Thymus (tissue), 11 donors: Measurements from ENCODE around the gene ZRANB1. TPM values are rescaled to one million over a fixed set of nuclear protein-coding genes. Genes with fewer than 3 reads are reported as not detected.

Experiments used
- DNase-seq, 9 donors: peaks; one replicate each; pipeline ENCODE4 v3.0.0-alpha.2; 2013; ENCODE audit warnings: low spot score in 9 of 9, low read depth in 6 of 9, missing footprints in 1 of 9
- H3K27ac ChIP-seq, 2 donors: one replicate each; pipeline ENCODE4 v1.5.1; 2013; ENCODE audit warnings: control low read depth in 1 of 2, low read depth in 1 of 2, low read length in 1 of 2, mild to moderate bottlenecking in 1 of 2, moderate library complexity in 1 of 2
- H3K27me3 ChIP-seq, 2 donors: one replicate each; pipeline ENCODE4 v1.5.1; 2013; ENCODE audit warnings: low read length in 1 of 2; ENCODE audit not compliant: control insufficient read depth in 2 of 2, insufficient read depth in 1 of 2
- H3K36me3 ChIP-seq, 2 donors: one replicate each; pipeline ENCODE4 v1.5.1; 2013; ENCODE audit warnings: low read length in 1 of 2, mild to moderate bottlenecking in 1 of 2, moderate library complexity in 1 of 2; ENCODE audit not compliant: control insufficient read depth in 2 of 2, insufficient read depth in 2 of 2
- H3K4me1 ChIP-seq, 2 donors: one replicate each; pipeline ENCODE4 v1.5.1; 2013; ENCODE audit warnings: low read length in 2 of 2; ENCODE audit not compliant: control insufficient read depth in 2 of 2, insufficient read depth in 2 of 2
- H3K4me3 ChIP-seq, 2 donors: one replicate each; pipeline ENCODE4 v1.5.1; 2013; ENCODE audit warnings: low read length in 2 of 2, control low read depth in 1 of 2, mild to moderate bottlenecking in 1 of 2
- H3K9me3 ChIP-seq, 2 donors: one replicate each; pipeline ENCODE4 v1.5.1; 2013; ENCODE audit warnings: low read length in 1 of 2, mild to moderate bottlenecking in 1 of 2; ENCODE audit not compliant: control insufficient read depth in 2 of 2, insufficient read depth in 1 of 2
- WGBS: extraction: QIAGEN DNeasy Blood & Tissue Kit; methylation state at CpG from one replicate; pipeline ENCODE4 v1.1.7; 2013; 5-methylcytosine and 5-hydroxymethylcytosine counted together
- polyA plus RNA-seq: library from polyadenylated mRNA; stranded (reverse); fragments of 200-250 nt; gene quantifications from one replicate; pipeline ENCODE4 v1.2.3, GENCODE V29; 2013
- total RNA-seq: library from RNA; stranded (reverse); fragments of 120-200 nt; gene quantifications from one replicate; pipeline ENCODE4 v1.2.4, GENCODE V29; 2013
- donor health status: healthy.

ZRANB1 gene
- total and polyA plus RNA-seq, 2 donors = 16.0 to 17.5 TPM

DNA sequence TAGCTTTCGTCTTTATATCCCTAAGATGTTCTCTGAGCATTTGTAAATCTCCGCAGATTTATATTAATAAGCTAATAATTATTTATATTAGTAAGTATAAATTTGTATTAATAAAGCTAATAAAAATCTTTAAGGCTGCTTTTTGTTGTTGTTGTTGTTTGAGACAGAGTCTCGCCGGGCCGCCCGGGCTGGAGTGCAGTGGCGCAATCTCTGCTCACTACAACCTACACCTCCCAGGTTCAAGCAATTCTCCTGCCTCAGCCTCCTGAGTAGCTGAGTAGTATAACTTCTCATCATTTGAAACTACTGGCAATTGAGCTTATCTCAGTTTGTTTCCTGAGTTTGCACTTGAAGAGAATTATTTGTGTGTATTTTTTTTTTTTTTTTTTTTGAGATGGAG lies 5.1 kb upstream of the ZRANB1 start:
- Histone ChIP-seq H3K27me3 (no peaks in the 10 kb centered on the region), H3K27ac (no peak overlapping the region), H3K36me3 (no peaks in the 10 kb centered on the region), H3K9me3 (no peaks in the 10 kb centered on the region), H3K4me1 (peaks cover 0 to 2% of the 10 kb centered on the region in 2 donors), H3K4me3 (no peak overlapping the region)
- 98% methylated on average over 7 of the region's 7 CpGs for WGBS
- no peak for DNase-seq

GRCh38 chr10:124939290-124939689 lies 2.6 kb upstream of the ZRANB1 start:
- no peak for DNase-seq
- Histone ChIP-seq H3K27me3 (no peaks in the 10 kb centered on the region), H3K36me3 (peaks cover 0 to 9% of the 10 kb centered on the region in 2 donors), H3K4me1 (peaks cover 0 to 2% of the 10 kb centered on the region in 2 donors), H3K4me3 (no peak overlapping the region), H3K9me3 (no peaks in the 10 kb centered on the region), H3K27ac (no peak overlapping the region)
- WGBS = 96% methylated on average over 1 of the region's 1 CpG

DNA sequence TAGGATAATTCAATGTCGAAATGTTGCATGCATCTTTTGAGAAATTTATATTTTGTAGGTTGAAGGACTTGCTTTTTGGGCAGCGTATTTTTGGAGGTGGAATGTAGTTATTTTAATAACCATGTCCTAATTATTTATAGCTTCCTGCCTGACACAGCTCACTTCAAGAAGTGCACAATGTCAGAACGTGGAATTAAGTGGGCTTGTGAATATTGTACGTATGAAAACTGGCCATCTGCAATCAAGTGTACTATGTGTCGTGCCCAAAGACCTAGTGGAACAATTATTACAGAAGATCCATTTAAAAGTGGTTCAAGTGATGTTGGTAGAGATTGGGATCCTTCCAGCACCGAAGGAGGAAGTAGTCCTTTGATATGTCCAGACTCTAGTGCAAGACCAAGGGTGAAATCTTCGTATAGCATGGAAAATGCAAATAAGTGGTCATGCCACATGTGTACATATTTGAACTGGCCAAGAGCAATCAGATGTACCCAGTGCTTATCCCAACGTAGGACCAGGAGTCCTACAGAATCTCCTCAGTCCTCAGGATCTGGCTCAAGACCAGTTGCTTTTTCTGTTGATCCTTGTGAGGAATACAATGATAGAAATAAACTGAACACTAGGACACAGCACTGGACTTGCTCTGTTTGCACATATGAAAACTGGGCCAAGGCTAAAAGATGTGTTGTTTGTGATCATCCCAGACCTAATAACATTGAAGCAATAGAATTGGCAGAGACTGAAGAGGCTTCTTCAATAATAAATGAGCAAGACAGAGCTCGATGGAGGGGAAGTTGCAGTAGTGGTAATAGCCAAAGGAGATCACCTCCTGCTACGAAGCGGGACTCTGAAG lies 620 bp downstream of the ZRANB1 start:
- no peak overlapping the region for H3K27ac ChIP-seq
- 85% methylated on average over 11 of the region's 11 CpGs for WGBS
- no peaks in the 10 kb centered on the region for H3K27me3 ChIP-seq
- H3K4me1 ChIP-seq = peaks cover 0 to 2% of the 10 kb centered on the region in 2 donors
- peaks cover 7 to 12% of the 10 kb centered on the region in 2 donors for H3K36me3 ChIP-seq
- H3K4me3 ChIP-seq = no peak overlapping the region
- DNase-seq = no peak
- H3K9me3 ChIP-seq = no peaks in the 10 kb centered on the region

GRCh38 chr10:124943301-124944092 lies 1.6 kb downstream of the ZRANB1 start:
- H3K4me3 ChIP-seq = no peak overlapping the region
- peaks cover 7 to 14% of the 10 kb centered on the region in 2 donors for H3K36me3 ChIP-seq
- H3K4me1 ChIP-seq = peaks cover 0 to 2% of the 10 kb centered on the region in 2 donors
- no peak overlapping the region for H3K27ac ChIP-seq
- no peaks in the 10 kb centered on the region for H3K9me3 ChIP-seq
- DNase-seq = no peak
- H3K27me3 ChIP-seq = no peaks in the 10 kb centered on the region
- 94% methylated on average over 9 of the region's 9 CpGs for WGBS

DNA sequence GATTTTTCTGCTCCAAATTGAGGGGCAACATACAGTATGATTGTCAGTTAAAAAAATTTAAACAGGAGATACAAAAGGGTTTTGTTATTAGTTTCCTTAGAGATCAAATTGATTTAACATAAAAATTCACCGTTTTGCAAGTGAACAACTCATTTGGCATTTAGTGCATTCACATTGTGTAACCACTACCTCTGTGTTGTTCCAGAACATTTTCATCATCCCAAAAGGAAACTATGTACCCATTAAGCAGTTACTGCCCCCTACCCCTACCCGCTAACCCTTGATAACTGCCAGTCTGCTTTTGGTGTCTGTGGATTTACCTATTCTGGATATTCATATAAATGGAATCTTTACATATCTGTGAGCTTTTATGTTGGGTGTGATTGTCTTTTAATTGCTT lies 3.1 kb downstream of the ZRANB1 start:
- peaks cover 10 to 19% of the 10 kb centered on the region in 2 donors for H3K36me3 ChIP-seq
- peaks cover 0 to 2% of the 10 kb centered on the region in 2 donors for H3K4me1 ChIP-seq
- WGBS = 71% methylated on average over 2 of the region's 2 CpGs
- no peaks in the 10 kb centered on the region for H3K9me3 ChIP-seq
- no peak for DNase-seq
- H3K27ac ChIP-seq = no peak overlapping the region
- H3K4me3 ChIP-seq = no peak overlapping the region
- H3K27me3 ChIP-seq = no peaks in the 10 kb centered on the region

DNA sequence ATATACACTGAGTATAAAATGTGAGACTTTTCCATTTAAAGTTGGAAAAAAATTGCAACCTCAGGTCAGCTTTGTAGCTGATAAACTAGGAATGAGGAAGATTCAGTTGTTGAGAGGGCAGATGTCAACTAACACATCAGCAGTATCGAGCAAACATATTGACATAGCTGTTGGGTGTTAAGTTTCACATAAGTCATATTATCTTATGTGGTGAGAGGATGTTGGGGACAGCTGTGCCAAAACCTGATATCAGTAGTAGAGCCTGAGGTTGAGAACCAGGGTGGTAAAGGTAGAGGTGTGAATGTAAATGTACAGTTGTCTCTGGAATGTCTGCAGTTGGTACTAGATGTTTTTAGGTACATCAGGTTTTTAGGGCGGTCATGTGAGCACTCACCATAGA lies 5.0 kb downstream of the ZRANB1 start:
- DNase-seq = no peak
- Histone ChIP-seq H3K9me3 (no peaks in the 10 kb centered on the region), H3K27ac (no peak overlapping the region), H3K27me3 (no peaks in the 10 kb centered on the region), H3K36me3 (peaks cover 10 to 21% of the 10 kb centered on the region in 2 donors), H3K4me1 (no peaks in the 10 kb centered on the region), H3K4me3 (no peak overlapping the region)
- WGBS = 94% methylated on average over 2 of the region's 2 CpGs

DNA sequence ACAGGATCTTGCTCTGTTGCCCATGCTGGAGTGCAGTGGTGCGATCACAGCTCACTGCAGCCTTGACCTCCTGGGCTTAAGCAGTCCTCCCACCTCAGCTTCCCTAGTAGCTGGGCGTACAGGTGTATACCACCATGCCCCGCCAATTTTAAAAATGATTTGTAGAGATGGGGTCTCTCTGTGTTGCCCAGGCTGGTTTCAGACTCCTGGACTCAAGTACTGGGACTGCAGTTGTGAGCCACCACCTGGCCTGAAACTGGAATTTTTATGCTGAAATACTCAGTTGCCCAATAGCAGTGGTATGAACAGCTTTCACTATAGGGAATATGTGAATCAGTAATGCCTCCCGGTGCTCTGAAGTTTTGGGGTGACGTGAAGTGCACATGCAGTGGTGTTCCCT lies 7.6 kb downstream of the ZRANB1 start:
- peaks cover 12 to 16% of the 10 kb centered on the region in 2 donors for H3K36me3 ChIP-seq
- DNase-seq = no peak
- no peak overlapping the region for H3K4me3 ChIP-seq
- no peak overlapping the region for H3K27ac ChIP-seq
- no peaks in the 10 kb centered on the region for H3K27me3 ChIP-seq
- no peaks in the 10 kb centered on the region for H3K9me3 ChIP-seq
- H3K4me1 ChIP-seq = no peaks in the 10 kb centered on the region
- 98% methylated on average over 5 of the region's 5 CpGs for WGBS

GRCh38 chr10:124952123-124952522 lies 10.2 kb downstream of the ZRANB1 start:
- H3K36me3 ChIP-seq = peaks cover 9 to 13% of the 10 kb centered on the region in 2 donors
- H3K9me3 ChIP-seq = no peaks in the 10 kb centered on the region
- WGBS = 98% methylated on average over 6 of the region's 6 CpGs
- H3K27me3 ChIP-seq = no peaks in the 10 kb centered on the region
- no peaks in the 10 kb centered on the region for H3K4me1 ChIP-seq
- H3K27ac ChIP-seq = no peak overlapping the region
- H3K4me3 ChIP-seq = no peak overlapping the region
- no peak for DNase-seq

GRCh38 chr10:124953421-124953820 lies 11.5 kb downstream of the ZRANB1 start:
- WGBS = 96% methylated on average over 3 of the region's 3 CpGs
- H3K4me1 ChIP-seq = no peaks in the 10 kb centered on the region
- no peak for DNase-seq

More at GRCh38 chr10:124953421-124953820, 11.5 kb downstream of the ZRANB1 start:
- Histone ChIP-seq H3K9me3 (no peaks in the 10 kb centered on the region), H3K27me3 (no peaks in the 10 kb centered on the region), H3K4me3 (no peak overlapping the region), H3K36me3 (peaks cover 9 to 12% of the 10 kb centered on the region in 2 donors), H3K27ac (no peak overlapping the region)
